ENCODE results near the gene WBP2. TPM values are rescaled to one million over a fixed set of nuclear protein-coding genes. Genes with fewer than 3 reads are reported as not detected.

WBP2 gene
- total and polyA plus RNA-seq, 2 of the 13 experiments (the other 11 are each of a cell fraction or from before 2014, with no cell fraction given), result 29.2 to 29.5 TPM

GRCh38 chr17:75872434-75873351 is 17.6 kb upstream of the WBP2 start (continued):
- TF ChIP-seq NR0B2 (CRISPR knock-in tag; IDR thresholded peaks at IDR 0.05), result peak; percentile 31; the same call in 1 of the 2 replicates
- no peak for TF ChIP-seq ATRX (CRISPR knock-in tag; IDR thresholded peaks at IDR 0.05; ENCODE audit: borderline replicate concordance)
- peak; percentile 60 for TF ChIP-seq RBM39 (IDR thresholded peaks at IDR 0.05; ENCODE audit: low read depth, low read length, poor library complexity, severe bottlenecking)
- peak; percentile 89 for TF ChIP-seq DRAP1 (CRISPR knock-in tag; IDR thresholded peaks at IDR 0.05)
- peak; percentile 99 for TF ChIP-seq PHF21A (CRISPR knock-in tag; IDR thresholded peaks at IDR 0.05)
- peak; percentile 57; the same call in 1 of the 2 replicates for TF ChIP-seq TEF (CRISPR knock-in tag; IDR thresholded peaks at IDR 0.05)
- TF ChIP-seq YY1 (IDR thresholded peaks at IDR 0.05; ENCODE audit: insufficient read depth, insufficient replicate concordance, low read depth, low read length), result peak; percentile 68
- no peak for TF ChIP-seq ZNF737 (CRISPR knock-in tag; IDR thresholded peaks at IDR 0.05; ENCODE audit: borderline replicate concordance)
- TF ChIP-seq TRAFD1 (CRISPR knock-in tag; IDR thresholded peaks at IDR 0.05; ENCODE audit: borderline replicate concordance), result 0 out of 2 replicates have a peak, but pooled peaks have one; percentile 84
- TF ChIP-seq U2AF2 (IDR thresholded peaks at IDR 0.05; ENCODE audit: low read depth, low read length), result no peak
- TF ChIP-seq NR2C2 (CRISPR knock-in tag; IDR thresholded peaks at IDR 0.05; ENCODE audit: borderline replicate concordance), result peak; percentile 79; the same call in 1 of the 2 replicates
- peak; percentile 95; the same call in 1 of the 2 replicates for TF ChIP-seq ZNF788 (CRISPR knock-in tag; IDR thresholded peaks at IDR 0.05; ENCODE audit: borderline replicate concordance)
- TF ChIP-seq ZNF235 (CRISPR knock-in tag; IDR thresholded peaks at IDR 0.05; ENCODE audit: borderline replicate concordance), result no peak; the same call in 1 of the 2 replicates
- TF ChIP-seq SOX6 (IDR thresholded peaks at IDR 0.05), result no peak
- TF ChIP-seq SOX6 (CRISPR knock-in tag; IDR thresholded peaks at IDR 0.05), result peak; percentile 98
- TF ChIP-seq ZNF383 (CRISPR knock-in tag; IDR thresholded peaks at IDR 0.05; ENCODE audit: borderline replicate concordance), result no peak
- TF ChIP-seq ZNF740 (CRISPR knock-in tag; IDR thresholded peaks at IDR 0.05), result peak; percentile 80; the same call in 1 of the 2 replicates
- peak; percentile 43 for TF ChIP-seq CTCF (CRISPR knock-in tag; IDR thresholded peaks at IDR 0.05)
- no peak for TF ChIP-seq ZNF101 (CRISPR knock-in tag; IDR thresholded peaks at IDR 0.05; ENCODE audit: borderline replicate concordance, low read depth)
- no peak for TF ChIP-seq SMARCE1 (IDR thresholded peaks at IDR 0.05; ENCODE audit: borderline replicate concordance)
- TF ChIP-seq PHF8 (CRISPR knock-in tag; IDR thresholded peaks at IDR 0.05), result peak; percentile 63; the same call in 1 of the 2 replicates
- TF ChIP-seq SP5 (CRISPR knock-in tag; IDR thresholded peaks at IDR 0.05; ENCODE audit: borderline replicate concordance, low read depth), result peak; percentile 96

Data from HepG2 (cell line).